AG10803 (cell line): ENCODE measurements around the gene SRI.

Source experiments
- DNase-seq: peaks from one replicate; pipeline ENCODE4 v3.0.0; 2010; ENCODE audit warnings: low read depth
- H3K4me3 ChIP-seq: 2 replicates; pipeline ENCODE4 v1.5.1; 2011; ENCODE audit warnings: mild to moderate bottlenecking, low read length, control low read depth
- TF ChIP-seq, protein P1 (sequence below): conservative IDR thresholded peaks from 2 replicates; pipeline ENCODE4 v1.5.1; 2011; ENCODE audit warnings: mild to moderate bottlenecking, low read length, control low read depth, inconsistent platforms

Gene SRI

DNA sequence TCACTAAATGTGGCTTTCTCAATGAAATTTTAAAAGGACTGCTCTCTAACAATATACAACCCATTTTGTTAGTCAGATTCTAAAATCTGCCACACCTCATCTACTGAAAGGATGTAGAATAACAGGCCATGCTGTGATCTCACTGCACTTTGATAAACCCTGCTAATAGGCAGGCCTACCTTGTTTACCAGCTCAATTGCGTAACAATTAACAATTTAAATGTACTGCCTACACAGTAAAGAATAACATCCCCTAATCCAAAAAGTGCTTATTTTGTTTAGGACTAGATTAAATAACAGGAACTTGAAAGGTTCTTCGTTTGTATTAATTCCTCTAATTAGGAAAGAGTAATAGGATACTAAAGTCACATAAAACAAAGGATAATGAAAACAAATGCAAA, 4.5 kb downstream of the SRI start:
- DNase-seq, result no peak
- TF ChIP-seq, protein P1, sequence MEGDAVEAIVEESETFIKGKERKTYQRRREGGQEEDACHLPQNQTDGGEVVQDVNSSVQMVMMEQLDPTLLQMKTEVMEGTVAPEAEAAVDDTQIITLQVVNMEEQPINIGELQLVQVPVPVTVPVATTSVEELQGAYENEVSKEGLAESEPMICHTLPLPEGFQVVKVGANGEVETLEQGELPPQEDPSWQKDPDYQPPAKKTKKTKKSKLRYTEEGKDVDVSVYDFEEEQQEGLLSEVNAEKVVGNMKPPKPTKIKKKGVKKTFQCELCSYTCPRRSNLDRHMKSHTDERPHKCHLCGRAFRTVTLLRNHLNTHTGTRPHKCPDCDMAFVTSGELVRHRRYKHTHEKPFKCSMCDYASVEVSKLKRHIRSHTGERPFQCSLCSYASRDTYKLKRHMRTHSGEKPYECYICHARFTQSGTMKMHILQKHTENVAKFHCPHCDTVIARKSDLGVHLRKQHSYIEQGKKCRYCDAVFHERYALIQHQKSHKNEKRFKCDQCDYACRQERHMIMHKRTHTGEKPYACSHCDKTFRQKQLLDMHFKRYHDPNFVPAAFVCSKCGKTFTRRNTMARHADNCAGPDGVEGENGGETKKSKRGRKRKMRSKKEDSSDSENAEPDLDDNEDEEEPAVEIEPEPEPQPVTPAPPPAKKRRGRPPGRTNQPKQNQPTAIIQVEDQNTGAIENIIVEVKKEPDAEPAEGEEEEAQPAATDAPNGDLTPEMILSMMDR, result no peak
- H3K4me3 ChIP-seq, result no peak overlapping the region

DNA sequence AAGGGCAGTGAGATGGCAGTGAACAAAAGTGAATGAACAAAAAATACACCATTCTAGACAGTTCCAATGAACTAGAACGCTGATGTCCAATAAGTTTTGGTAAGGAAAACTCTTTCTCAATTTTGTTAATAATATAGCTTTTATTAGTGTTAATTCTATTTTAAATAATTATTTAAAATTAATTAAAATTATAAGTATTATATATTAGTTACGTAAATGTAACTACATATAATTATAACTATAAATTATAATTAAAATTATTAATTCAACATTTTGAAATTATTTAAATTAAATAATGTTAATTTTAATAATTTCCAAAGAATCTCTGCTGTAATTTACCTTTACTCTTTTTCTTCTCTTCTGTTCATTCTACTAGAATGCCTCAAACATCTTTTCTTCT, 5.4 kb downstream of the SRI start:
- DNase-seq, result no peak
- no peak overlapping the region for H3K4me3 ChIP-seq
- TF ChIP-seq, protein P1, result no peak

DNA sequence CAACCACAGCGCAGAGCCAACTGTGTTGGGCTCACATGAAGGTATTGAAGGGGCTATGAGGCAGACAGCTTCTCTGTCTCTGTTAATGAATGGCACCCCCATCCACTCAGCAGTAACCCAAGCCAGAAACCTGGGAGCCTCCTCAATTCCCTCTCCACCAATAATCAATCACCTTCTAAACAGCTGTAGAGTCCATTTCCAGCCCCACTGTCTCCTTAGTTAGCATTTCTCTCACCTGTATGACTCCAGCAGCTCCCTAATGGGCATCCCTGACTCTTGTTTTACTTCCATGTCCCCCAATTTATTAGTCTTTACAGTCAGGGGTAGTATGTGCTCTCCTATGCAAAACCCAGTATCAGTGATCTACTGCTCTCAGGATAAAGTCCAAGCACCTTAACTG, 6.9 kb downstream of the SRI start:
- H3K4me3 ChIP-seq, result no peak overlapping the region
- TF ChIP-seq, protein P1, result no peak
- DNase-seq, result no peak

DNA sequence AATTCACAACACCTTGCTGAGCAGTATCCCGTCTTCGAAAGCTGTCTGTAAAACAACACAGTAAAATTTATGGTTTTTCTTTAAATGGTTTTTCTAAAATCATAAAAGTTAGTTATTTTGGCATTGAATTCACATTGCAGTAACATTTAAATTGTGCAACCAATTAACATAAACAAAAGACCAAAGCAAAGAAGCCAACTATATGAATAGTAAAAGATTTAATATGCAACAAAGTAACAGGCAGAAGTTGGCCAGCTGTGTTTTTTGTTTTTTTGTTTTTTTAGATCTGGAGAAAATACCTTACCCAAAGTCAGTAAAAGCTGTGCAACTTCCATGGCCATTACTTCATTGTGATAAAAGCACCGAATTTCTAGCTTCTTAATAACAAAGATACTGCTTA, 11.3 kb downstream of the SRI start:
- DNase-seq, result no peak
- TF ChIP-seq, protein P1, result no peak
- H3K4me3 ChIP-seq, result no peak overlapping the region

DNA sequence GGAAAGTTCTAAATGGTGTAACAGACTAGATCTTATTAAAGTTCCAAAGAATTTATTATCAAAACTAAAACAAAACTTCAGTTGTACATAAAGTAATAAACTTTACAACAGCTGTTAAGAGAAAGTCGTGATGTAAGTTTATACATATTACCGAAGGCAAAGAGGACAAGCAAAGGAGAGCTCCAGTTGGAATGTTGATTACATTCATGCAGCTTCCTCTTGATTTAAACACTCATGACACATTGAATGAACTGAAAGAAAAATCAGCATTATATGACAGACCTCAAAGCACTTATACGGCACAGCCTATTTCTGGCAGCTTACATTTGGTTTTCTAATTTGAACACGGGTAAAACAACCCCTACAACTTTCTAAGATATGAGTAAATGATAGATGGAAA, 13.6 kb downstream of the SRI start:
- no peak for DNase-seq
- TF ChIP-seq, protein P1, result no peak
- no peak overlapping the region for H3K4me3 ChIP-seq

DNA sequence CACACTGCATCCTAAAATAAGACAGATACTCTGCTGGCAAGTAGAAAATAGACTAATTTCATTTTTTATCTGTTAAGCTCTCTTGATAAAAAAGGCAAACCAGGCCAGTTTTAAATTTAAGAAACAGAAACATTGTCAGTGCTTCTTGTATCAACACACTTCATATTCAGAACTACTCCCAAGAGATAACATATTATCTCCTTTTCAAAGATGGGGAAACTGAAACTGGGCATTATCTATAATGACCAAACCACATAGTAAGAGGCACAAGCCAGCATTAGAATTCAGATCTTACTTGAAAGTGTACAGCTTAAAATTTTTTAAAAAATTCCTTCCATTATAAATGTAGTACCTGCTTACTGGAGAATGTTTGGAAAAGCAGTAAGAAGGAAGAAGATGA, 14.7 kb downstream of the SRI start:
- DNase-seq, result no peak
- TF ChIP-seq, protein P1, result no peak
- no peak overlapping the region for H3K4me3 ChIP-seq

- TF ChIP-seq, protein P1, result no peak
- H3K4me3 ChIP-seq, result no peak overlapping the region
- DNase-seq, result no peak
Observed at GRCh38 chr7:88204525-88205110, 15.2 kb downstream of the SRI start.
